ENCODE results near the gene NHLRC4.

NHLRC4 gene

GRCh38 chr16:554640-555365 lies 12.0 kb upstream of the NHLRC4 start:
- no peak for FAIRE-seq

GRCh38 chr16:555528-556473 lies 11.0 kb upstream of the NHLRC4 start:
- FAIRE-seq: no peak

- FAIRE-seq: no peak
Measured at GRCh38 chr16:556474-557173, 10.2 kb upstream of the NHLRC4 start.

- no peak for FAIRE-seq
Measured at GRCh38 chr16:557463-558297, 9.1 kb upstream of the NHLRC4 start.

DNA sequence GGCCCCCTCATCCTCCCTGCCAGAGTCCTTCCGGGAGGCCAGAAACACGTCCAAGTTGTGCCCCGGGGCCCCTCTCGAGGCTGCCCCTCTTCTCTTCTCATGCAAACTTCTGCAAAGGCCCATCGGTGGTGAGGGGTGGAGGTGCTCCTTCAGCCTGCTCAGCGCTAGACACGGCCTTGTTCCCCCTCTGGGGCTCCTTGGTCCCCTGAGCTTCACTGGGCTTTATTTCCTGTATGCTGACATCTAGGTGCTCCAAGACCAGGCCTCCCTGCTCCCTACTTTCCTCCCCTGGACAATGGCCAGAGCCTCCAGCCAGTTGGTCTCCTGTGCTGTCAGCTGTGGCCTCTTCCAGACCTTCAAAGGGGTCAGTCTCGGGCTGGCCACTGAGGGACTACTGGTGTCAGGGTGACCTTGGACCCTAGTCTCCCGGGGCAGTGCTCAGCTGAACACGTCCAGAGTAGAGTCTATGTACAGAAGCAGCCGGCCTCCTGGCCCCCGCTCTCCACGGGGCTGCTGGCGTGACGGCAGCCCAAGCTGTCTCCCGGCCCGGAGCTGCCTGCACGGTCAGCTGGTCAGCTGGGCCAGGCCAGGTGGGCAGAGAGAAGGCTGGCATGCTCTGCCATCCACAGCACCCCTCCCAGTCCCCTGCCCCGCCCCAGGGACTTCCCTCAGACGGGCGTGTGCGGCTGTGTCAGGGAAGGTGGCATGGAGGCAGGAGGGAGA lies 8.3 kb upstream of the NHLRC4 start:
- FAIRE-seq: no peak

DNA sequence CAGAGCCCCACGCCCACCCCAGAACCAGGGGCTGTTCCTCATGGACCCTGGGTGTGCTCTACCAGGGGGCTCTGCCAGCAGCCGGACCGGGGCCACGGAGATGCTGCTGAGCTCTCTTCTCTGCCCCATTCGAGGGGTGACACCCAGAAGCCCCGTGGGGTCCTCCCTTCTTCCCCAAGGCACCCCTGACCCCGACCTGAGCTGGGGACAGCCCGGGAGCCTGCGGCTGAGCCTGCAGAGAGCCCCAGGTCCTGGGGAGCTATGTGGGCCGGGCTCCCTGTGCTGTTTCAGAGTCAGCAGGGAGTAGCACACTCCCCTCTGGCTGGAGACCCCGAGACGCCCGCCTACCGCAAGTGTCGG lies 7.8 kb upstream of the NHLRC4 start:
- no peak for FAIRE-seq

DNA sequence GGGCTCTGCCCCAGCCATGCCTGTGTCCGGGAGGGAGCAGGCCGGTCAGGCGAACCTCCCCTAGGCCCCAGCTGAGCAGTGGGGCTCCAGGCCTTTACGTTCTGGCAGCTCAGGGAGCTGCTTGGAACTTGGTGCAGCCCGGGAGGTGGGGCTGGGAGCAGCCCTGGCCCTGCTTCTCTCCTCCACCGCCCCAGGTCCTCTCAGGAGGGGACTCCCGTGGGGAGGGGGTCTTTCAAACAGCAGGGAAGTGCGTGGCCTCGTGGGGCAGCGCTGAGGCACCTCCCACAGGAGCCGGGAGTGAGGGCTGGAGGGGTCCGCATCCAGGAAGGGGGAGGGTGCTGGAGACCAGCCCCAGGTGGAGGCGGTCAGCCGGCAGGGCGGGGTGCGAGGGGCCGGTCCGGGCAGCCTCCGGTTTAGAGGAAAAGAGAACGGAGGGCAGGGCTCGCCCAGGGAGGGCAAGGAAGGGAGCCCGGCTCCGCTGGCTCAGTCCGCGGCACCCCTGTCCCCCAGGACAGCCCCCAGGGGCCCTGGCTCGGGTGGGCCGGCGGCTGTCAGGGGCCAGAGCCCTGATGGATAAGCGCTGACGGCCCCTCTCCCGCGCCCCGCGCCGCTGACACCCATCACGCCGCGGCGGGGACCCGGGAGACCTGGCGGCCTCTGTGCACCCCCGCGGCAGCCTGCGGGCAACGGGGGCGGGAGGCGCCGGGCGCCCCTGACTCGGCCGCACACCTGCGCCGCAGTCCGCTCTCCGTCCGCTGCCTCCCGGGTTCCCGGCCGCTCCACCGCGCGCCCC lies 7.2 kb upstream of the NHLRC4 start:
- no peak for FAIRE-seq

DNA sequence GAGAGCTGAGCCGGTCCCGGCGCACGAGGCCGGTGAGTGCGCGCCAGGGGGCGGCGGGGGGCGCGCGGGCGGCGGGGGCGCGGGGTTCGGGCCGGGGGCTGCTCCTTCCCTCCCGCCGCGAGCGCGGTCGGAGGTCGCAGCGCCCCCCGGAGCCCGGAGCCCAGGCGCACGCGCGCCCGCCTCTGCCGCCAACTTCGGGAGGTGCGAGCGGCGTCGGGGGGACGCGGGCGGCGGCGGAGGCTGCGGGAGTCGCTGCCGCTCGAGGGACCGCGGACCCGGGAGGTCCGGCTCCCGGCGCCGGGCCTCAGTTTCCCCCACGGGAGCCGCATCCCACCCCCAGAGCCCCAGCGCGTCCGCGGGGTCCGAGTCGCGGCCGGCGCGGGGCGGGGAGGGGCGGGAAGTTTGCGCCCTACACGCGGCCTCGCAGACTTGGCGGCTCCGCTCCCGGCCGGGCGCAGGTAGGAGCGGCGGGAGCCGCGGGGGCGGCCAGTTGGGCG lies 6.6 kb upstream of the NHLRC4 start, which contains the start of gene PRR35:
Gene PRR35 (plus strand): TSS at position 191 of the 497 bp plus-strand sequence. CDS start 2,901 bp downstream, outside the sequence.
- no peak for FAIRE-seq

DNA sequence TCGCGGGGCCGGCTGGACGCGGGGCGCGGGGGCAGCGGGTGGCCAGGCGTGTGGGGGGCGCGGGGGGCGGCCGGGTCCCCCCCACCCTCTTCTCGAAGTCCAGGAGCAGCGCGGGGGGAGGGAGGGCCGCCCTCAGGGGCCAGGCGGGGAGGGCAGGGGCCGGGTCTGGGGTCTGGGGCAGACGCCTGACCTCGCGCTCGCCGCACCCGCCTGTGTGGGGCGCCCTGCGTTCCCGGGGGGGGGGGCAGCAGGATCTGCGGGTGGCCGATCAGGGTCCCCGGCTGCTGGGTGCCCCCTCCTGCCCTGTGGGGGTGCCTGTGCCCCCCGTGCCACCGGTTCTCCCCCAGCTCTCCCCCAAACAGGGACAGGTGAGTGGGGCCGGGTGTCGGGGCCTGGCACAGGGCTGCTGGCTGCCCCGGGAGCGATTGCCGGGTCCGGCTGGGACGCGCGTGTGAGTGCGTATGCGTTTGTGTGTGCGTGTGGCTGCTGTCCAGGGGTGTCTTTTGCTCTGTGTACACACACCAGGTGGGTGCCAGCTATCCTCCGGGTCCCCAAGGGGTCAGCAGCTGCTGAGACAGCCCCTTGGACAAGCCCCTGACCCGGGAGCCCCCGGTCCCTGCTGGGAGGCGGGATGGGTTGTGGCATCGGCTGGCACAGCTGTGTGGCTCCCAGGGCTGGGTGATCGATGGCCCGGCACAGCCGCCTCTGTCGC lies 5.9 kb upstream of the NHLRC4 start:
- FAIRE-seq: no peak

DNA sequence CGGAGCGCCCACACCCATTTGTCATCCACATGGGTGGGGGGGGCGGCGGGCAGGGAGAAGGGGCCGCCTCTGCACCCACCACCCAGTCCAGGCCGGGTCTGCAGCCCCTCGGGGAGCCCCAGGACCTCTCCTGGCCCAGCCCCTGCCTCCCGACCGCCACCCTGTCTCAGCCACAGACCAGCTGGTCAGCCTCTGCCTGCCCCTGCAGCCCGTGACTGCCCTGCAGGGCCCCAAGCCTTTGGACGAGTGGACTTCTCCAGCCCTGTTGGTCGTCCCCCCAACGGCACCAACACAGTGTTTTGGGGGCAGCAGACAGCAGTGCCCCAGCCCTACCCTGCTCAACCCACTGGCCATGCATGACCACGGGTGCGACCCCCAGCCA lies 5.4 kb upstream of the NHLRC4 start:
- no peak for FAIRE-seq

DNA sequence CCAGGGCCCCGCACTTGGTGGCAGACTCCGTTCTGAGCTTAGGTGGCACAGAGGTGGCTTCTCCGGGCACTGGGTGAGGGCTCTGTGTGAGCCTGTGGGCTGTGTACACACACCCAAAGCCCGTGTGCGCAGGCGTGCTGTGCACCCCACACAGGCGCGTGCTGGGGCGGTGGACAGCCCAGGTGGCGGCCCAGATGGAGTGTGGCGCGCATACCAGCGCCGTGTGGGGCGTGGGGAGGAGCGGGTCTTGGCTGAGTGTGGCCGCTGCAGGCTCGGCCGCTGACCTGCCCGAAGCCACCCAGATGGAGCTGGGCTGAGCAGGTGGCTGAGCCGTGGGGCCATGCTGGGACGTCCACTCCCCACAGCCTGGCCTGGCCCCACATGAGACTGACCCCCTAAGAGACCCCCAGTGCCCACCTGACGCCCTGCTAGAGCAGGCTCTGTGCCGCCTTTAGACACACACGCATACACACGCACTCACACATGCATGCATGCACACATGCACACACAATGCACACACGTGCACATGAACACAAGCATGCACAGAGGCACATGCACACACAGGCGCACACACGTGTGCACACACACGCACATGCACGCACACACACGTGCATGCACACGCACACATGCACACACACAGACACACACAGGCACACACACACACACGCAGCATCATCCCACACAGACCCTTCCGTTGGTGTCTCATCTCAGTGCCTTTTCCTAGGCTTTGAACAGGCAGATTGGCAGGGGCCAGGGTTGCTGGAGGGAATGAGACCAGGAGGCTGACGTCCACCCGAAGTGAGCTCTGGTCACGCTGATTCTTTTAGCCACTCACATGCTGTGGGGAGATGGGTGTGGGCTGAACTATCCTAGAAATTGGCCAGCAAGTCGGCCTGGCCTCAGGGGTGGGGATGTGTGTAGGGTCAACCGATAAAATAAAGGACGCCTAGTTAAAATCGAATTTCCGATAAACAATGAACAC lies 4.6 kb upstream of the NHLRC4 start:
- FAIRE-seq: no peak

GRCh38 chr16:563072-563644 lies 3.6 kb upstream of the NHLRC4 start:
- FAIRE-seq: no peak

GRCh38 chr16:564690-565418 lies 2.0 kb upstream of the NHLRC4 start:
- FAIRE-seq: no peak

GRCh38 chr16:565419-566330 lies 1.1 kb upstream of the NHLRC4 start:
- FAIRE-seq: no peak

- no peak for FAIRE-seq
Measured at GRCh38 chr16:567373-568256, 810 bp downstream of the NHLRC4 start.
